Spleen (tissue), 13 donors: ENCODE data around the gene PLEKHM2. TPM values are rescaled to one million over a fixed set of nuclear protein-coding genes. Genes with fewer than 3 reads are reported as not detected.

Source experiments
- DNase-seq: peaks from one replicate; pipeline ENCODE4 v3.0.0-alpha.2; 2020
- H3K27ac ChIP-seq, 8 donors: fragments of 200-600 bp; sonication (generic) in 7 of 8; 1 replicate in 4 of 8; 2 replicates in 4 of 8; pipeline versions ENCODE4 v1.5.0 to v1.8.0; 2016 to 2021; ENCODE audit warnings: inconsistent platforms in 4 of 8, mild to moderate bottlenecking in 4 of 8, moderate library complexity in 1 of 8
- H3K27me3 ChIP-seq, 7 donors: fragments of 200-600 bp; sonication (generic) in 6 of 7; replicated peaks in 1 of 7; 1 replicate in 4 of 7; 2 replicates in 3 of 7; pipeline versions ENCODE4 v1.5.0 to v1.8.0; 2016 to 2021; ENCODE audit warnings: inconsistent platforms in 3 of 7, mild to moderate bottlenecking in 1 of 7
- H3K36me3 ChIP-seq, 6 donors: fragments of 200-600 bp; sonication (generic) in 5 of 6; 1 replicate in 4 of 6; 2 replicates in 2 of 6; pipeline versions ENCODE4 v1.5.0 to v1.8.0; 2016 to 2021; ENCODE audit warnings: inconsistent platforms in 2 of 6
- H3K4me1 ChIP-seq, 6 donors: fragments of 200-600 bp; sonication (generic) in 5 of 6; 1 replicate in 3 of 6; 2 replicates in 3 of 6; pipeline versions ENCODE4 v1.5.0 to v1.8.0; 2016 to 2021; ENCODE audit warnings: inconsistent platforms in 3 of 6
- H3K4me3 ChIP-seq, 8 donors: fragments of 200-600 bp; sonication (generic) in 7 of 8; 1 replicate in 4 of 8; 2 replicates in 4 of 8; pipeline versions ENCODE4 v1.5.0 to v1.8.0; 2016 to 2021; ENCODE audit warnings: inconsistent platforms in 4 of 8, mild to moderate bottlenecking in 4 of 8, moderate library complexity in 2 of 8
- H3K9me3 ChIP-seq, 8 donors: fragments of 200-600 bp; sonication (generic) in 7 of 8; 1 replicate in 4 of 8; 2 replicates in 4 of 8; pipeline versions ENCODE4 v1.5.0 to v1.8.0; 2016 to 2021; ENCODE audit warnings: inconsistent platforms in 4 of 8
- POLR2A ChIP-seq, 3 donors: fragments of 450-650 bp; IDR thresholded peaks; one replicate each; pipeline ENCODE4 v1.5.1; 2017; ENCODE audit warnings: antibody characterized with exemption in 3 of 3, mild to moderate bottlenecking in 1 of 3
- POLR2AphosphoS5 ChIP-seq, 3 donors: sonication (generic); formaldehyde crosslinking; IDR thresholded peaks; one replicate each; pipeline ENCODE4 v1.5.1; 2017; ENCODE audit warnings: antibody characterized with exemption in 3 of 3
- WGBS, 5 donors: extraction: QIAGEN DNeasy Blood & Tissue Kit in 3 of 5; methylation state at CpG; one replicate each; pipeline versions ENCODE4 v1.1.5 to v1.1.7; 2013 to 2018; 5-methylcytosine and 5-hydroxymethylcytosine counted together
- intact Hi-C: fragments of 100-400 bp; cut with DNase I; formaldehyde crosslinking; loops from one replicate; pipeline ENCODE4 v1.15.0; 2023; ENCODE audit warnings: low total_unique reads
- long read RNA-seq, 2 donors: transcript quantifications; one replicate each; lab custom pipeline, GENCODE V29; 2026
- polyA plus RNA-seq, 3 donors: library from polyadenylated mRNA; stranded (reverse); fragments of 200-250 nt; gene quantifications; one replicate each; pipeline ENCODE4 v1.2.1, GENCODE V29; 2013
- total RNA-seq, 7 donors: library from RNA; depleted of rRNA in 3 of 7; stranded (reverse); fragments of >200 nt in 3 of 7; fragmentation: NEBNext Ultra II Directional in 4 of 7; extraction: Animal tissue kit (Norgen Biotek cat#: 25700) in 4 of 7; gene quantifications; one replicate each; pipeline versions ENCODE4 v1.1.0 to v1.2.1, GENCODE V29; 2016 to 2021
- TF ChIP-seq, protein P1 (sequence below), 11 experiments: fragments of 200-600 bp in 7 of 11; fragments of 450-650 bp in 4 of 11; sonication (generic) in 4 of 11; IDR thresholded peaks in 8 of 11; conservative IDR thresholded peaks in 3 of 11; 1 replicate in 7 of 11; 2 replicates in 4 of 11; pipeline versions ENCODE4 v1.4.0 to v1.8.0; 2016 to 2021; ENCODE audit warnings: antibody characterized with exemption in 11 of 11, inconsistent platforms in 4 of 11, mild to moderate bottlenecking in 1 of 11
- donor health status: healthy with polysubstance abuse.
- donor health status: DM: no; HTN: no; CAD: no; lungs with moderate emphysema.
- donor health status: DM: no; HTN: no; CAD: no.
- donor health status: Bipolar disorder and iron deficiency.
- donor health status: healthy.
- donor health status: DM: no; HTN: no; CAD: no.
- donor health status: DM: yes; HTN: yes; CAD: no.

PLEKHM2 gene, protein sequence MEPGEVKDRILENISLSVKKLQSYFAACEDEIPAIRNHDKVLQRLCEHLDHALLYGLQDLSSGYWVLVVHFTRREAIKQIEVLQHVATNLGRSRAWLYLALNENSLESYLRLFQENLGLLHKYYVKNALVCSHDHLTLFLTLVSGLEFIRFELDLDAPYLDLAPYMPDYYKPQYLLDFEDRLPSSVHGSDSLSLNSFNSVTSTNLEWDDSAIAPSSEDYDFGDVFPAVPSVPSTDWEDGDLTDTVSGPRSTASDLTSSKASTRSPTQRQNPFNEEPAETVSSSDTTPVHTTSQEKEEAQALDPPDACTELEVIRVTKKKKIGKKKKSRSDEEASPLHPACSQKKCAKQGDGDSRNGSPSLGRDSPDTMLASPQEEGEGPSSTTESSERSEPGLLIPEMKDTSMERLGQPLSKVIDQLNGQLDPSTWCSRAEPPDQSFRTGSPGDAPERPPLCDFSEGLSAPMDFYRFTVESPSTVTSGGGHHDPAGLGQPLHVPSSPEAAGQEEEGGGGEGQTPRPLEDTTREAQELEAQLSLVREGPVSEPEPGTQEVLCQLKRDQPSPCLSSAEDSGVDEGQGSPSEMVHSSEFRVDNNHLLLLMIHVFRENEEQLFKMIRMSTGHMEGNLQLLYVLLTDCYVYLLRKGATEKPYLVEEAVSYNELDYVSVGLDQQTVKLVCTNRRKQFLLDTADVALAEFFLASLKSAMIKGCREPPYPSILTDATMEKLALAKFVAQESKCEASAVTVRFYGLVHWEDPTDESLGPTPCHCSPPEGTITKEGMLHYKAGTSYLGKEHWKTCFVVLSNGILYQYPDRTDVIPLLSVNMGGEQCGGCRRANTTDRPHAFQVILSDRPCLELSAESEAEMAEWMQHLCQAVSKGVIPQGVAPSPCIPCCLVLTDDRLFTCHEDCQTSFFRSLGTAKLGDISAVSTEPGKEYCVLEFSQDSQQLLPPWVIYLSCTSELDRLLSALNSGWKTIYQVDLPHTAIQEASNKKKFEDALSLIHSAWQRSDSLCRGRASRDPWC
- total RNA-seq (10 to 100 TPM; 59.1 to 96.0 (median 65.8) TPM), polyA plus RNA-seq (10 to 100 TPM; 25.9 to 54.1 (median 37.1) TPM)
- long read RNA-seq, donor 1, partial matches to known transcripts: 17 of 17 reads
- long read RNA-seq, donor 1, other reads (novel, unspliced or antisense): 0 of 17 reads
- long read RNA-seq, donor 2, full-length matches to known transcripts: 5 of 10 reads
- long read RNA-seq, donor 2, partial matches to known transcripts: 5 of 10 reads
- long read RNA-seq, donor 2, other reads (novel, unspliced or antisense): 0 of 10 reads

DNA sequence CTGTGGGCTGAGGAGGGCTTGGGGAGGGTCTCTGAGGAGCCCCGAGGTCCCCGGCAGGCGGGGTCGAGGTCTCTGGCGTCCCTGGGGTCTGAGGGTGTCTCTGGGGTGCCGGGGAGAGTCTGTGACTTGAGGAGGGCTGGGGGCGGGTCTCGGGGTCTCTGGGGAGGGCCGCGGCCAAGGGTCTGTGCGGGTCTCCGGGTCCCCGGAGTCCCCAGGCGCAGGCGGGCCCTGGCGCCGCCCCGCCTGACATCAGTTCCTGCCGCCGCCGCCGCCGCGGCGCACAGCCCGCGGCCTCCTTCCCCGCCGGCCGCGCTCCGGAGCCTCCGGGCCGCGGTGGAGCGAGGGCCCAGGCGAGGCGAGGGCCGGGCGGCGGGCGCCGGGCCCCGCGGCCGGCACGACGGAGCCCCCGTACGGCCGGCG, at the start of gene PLEKHM2:
Gene PLEKHM2, plus strand, starts transcription at position 279 of the 420 bp plus-strand sequence. CDS start 239 bp downstream, outside the sequence.
- H3K9me3 ChIP-seq: no peaks in the 10 kb centered on the region
- H3K27me3 ChIP-seq: no peaks in the 10 kb centered on the region
- H3K4me1 ChIP-seq: peaks cover 11 to 79% (median 44%) of the 10 kb centered on the region in 6 donors
- peaks cover 0 to 5% (median 0%) of the 10 kb centered on the region in 6 donors for H3K36me3 ChIP-seq
- peak; percentile 91 for DNase-seq
- peak within 1 kb of the TSS; percentile 84 to 98 (median 94) for H3K27ac ChIP-seq
- peak; percentile 59 to 79 (median 59) for TF ChIP-seq POLR2AphosphoS5 (IDR thresholded peaks at IDR 0.05)
- TF ChIP-seq POLR2A (IDR thresholded peaks at IDR 0.05): peak in 1 of 3 donors; percentile 8
- TF ChIP-seq, protein P1, sequence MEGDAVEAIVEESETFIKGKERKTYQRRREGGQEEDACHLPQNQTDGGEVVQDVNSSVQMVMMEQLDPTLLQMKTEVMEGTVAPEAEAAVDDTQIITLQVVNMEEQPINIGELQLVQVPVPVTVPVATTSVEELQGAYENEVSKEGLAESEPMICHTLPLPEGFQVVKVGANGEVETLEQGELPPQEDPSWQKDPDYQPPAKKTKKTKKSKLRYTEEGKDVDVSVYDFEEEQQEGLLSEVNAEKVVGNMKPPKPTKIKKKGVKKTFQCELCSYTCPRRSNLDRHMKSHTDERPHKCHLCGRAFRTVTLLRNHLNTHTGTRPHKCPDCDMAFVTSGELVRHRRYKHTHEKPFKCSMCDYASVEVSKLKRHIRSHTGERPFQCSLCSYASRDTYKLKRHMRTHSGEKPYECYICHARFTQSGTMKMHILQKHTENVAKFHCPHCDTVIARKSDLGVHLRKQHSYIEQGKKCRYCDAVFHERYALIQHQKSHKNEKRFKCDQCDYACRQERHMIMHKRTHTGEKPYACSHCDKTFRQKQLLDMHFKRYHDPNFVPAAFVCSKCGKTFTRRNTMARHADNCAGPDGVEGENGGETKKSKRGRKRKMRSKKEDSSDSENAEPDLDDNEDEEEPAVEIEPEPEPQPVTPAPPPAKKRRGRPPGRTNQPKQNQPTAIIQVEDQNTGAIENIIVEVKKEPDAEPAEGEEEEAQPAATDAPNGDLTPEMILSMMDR (IDR thresholded peaks at IDR 0.05 in 8 of 11, conservative IDR thresholded peaks at IDR 0.05 in 3 of 11): no peak
- intact Hi-C loops: no loop called here
- H3K4me3 ChIP-seq: peak within 1 kb of the TSS; percentile 35 to 91 (median 66)
- WGBS, 5 donors: 0 to 2% (median 0%) methylated on average over 4 to 52 of the region's 52 CpGs

DNA sequence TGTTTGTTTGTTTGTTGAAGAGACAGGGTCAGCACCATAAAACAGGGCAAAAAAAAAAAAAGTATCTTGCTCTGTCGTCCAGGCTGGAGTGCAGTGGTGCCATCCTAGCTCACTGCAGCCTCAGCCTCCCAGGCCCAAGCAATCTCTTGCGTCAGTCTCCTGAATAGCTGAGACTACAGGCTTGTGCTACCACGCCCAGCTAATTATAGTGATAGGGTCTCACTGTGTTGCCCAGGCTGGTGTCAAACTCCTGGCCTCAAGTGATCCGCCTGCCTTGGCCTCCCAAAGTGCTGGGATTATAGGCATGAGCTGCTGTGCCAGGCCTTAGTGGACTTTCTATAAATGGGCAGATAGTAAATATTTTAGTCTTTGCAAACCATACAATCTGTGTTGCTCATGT, 47.7 kb upstream of the PLEKHM2 start:
- no peaks in the 10 kb centered on the region for H3K9me3 ChIP-seq
- H3K36me3 ChIP-seq: peaks cover 5 to 100% (median 88%) of the 10 kb centered on the region in 6 donors
- no peak overlapping the region for H3K27ac ChIP-seq
- 89 to 96% (median 92%) methylated on average over 4 of the region's 4 CpGs for WGBS, 5 donors
- H3K4me1 ChIP-seq: peaks cover 0 to 10% (median 0%) of the 10 kb centered on the region in 6 donors
- intact Hi-C loops: no loop called here
- no peaks in the 10 kb centered on the region for H3K27me3 ChIP-seq
- no peak for DNase-seq
- no peak overlapping the region for H3K4me3 ChIP-seq
- no peak for TF ChIP-seq POLR2A (IDR thresholded peaks at IDR 0.05)
- TF ChIP-seq POLR2AphosphoS5 (IDR thresholded peaks at IDR 0.05): no peak
- TF ChIP-seq, protein P1 (IDR thresholded peaks at IDR 0.05 in 8 of 11, conservative IDR thresholded peaks at IDR 0.05 in 3 of 11): no peak

DNA sequence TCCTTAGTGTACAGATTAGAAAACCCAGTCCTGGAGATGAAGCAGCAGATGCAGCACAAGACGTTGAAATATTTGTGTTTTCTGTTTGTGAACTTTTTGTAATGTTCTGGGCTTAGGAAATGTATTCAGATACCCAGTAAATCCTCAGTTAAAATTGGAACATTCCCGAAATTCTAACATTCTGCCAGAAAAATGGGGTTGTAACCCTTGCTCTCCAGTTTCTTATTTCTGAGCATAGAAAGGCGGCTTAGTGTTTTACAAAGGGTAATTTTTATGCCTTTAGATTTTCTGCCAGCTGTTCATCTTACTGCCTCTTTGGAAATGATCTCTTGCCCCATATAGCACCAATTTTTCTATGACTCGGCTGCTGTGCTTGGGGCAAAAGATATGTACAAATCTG, 46.3 kb upstream of the PLEKHM2 start:
- Histone ChIP-seq H3K4me1 (peaks cover 0 to 12% (median 0%) of the 10 kb centered on the region in 6 donors), H3K4me3 (no peak overlapping the region), H3K9me3 (no peaks in the 10 kb centered on the region), H3K27ac (no peak overlapping the region), H3K27me3 (no peaks in the 10 kb centered on the region), H3K36me3 (peaks cover 0 to 100% (median 79%) of the 10 kb centered on the region in 6 donors)
- intact Hi-C loops: no loop called here
- 79 to 91% (median 87%) methylated on average over 4 of the region's 4 CpGs for WGBS, 5 donors
- no peak for DNase-seq
- TF ChIP-seq, protein P1 (IDR thresholded peaks at IDR 0.05 in 8 of 11, conservative IDR thresholded peaks at IDR 0.05 in 3 of 11): no peak
- TF ChIP-seq POLR2AphosphoS5 (IDR thresholded peaks at IDR 0.05) (no peak), POLR2A (IDR thresholded peaks at IDR 0.05) (no peak)
